Measurements from ENCODE around the gene ETF1. TPM values are rescaled to one million over a fixed set of nuclear protein-coding genes. Genes with fewer than 3 reads are reported as not detected.
A peak's percentile ranks its signal among the peaks of the same experiment; 100 is the strongest.

Gene ETF1
- total RNA-seq, 2 donors from 2014 or later = 67.6 to 115 TPM

DNA sequence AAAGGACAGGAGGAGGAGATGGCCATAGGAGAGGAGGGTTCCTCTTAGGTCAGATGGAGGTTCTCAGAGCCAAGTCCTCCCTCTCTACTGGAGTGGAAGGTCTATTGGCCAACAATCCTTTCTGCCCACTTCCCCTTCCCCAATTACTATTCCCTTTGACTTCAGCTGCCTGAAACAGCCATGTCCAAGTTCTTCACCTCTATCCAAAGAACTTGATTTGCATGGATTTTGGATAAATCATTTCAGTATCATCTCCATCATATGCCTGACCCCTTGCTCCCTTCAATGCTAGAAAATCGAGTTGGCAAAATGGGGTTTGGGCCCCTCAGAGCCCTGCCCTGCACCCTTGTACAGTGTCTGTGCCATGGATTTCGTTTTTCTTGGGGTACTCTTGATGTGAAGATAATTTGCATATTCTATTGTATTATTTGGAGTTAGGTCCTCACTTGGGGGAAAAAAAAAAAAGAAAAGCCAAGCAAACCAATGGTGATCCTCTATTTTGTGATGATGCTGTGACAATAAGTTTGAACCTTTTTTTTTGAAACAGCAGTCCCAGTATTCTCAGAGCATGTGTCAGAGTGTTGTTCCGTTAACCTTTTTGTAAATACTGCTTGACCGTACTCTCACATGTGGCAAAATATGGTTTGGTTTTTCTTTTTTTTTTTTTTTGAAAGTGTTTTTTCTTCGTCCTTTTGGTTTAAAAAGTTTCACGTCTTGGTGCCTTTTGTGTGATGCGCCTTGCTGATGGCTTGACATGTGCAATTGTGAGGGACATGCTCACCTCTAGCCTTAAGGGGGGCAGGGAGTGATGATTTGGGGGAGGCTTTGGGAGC, 74.7 kb downstream of the ETF1 start:
- Histone ChIP-seq H3K4me3 (peak overlapping the region; percentile 84), H3K4me1 (ENCODE audit: control insufficient read depth in 1 of 2, low read depth in 2 of 2) (peaks cover 9 to 32% of the 10 kb centered on the region in 2 donors), H3K27ac (no peak overlapping the region), H3K9me3 (no peaks in the 10 kb centered on the region), H3K36me3 (peaks cover 8% of the 10 kb centered on the region), H3K27me3 (replicated peaks; ENCODE audit: insufficient read depth) (no peaks in the 10 kb centered on the region)
- DNase-seq (ENCODE audit: low spot score) = no peak
- no peak for ATAC-seq (ENCODE audit: insufficient number of reproducible peaks, low FRiP score, low read depth)
- TF ChIP-seq CTCF (IDR thresholded peaks at IDR 0.05) = no peak

DNA sequence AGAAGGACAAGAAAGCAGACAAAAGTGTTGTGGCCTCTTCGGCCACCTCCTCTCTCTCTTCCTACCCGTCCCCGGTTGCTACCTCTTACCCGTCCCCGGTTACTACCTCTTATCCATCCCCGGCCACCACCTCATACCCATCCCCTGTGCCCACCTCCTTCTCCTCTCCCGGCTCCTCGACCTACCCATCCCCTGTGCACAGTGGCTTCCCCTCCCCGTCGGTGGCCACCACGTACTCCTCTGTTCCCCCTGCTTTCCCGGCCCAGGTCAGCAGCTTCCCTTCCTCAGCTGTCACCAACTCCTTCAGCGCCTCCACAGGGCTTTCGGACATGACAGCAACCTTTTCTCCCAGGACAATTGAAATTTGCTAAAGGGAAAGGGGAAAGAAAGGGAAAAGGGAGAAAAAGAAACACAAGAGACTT, 75.3 kb downstream of the ETF1 start:
- TF ChIP-seq CTCF (IDR thresholded peaks at IDR 0.05) = no peak
- Histone ChIP-seq H3K9me3 (no peaks in the 10 kb centered on the region), H3K36me3 (peaks cover 8% of the 10 kb centered on the region), H3K4me1 (ENCODE audit: control insufficient read depth in 1 of 2, low read depth in 2 of 2) (peaks cover 12 to 36% of the 10 kb centered on the region in 2 donors), H3K27ac (no peak overlapping the region), H3K4me3 (peak overlapping the region; percentile 84), H3K27me3 (replicated peaks; ENCODE audit: insufficient read depth) (no peaks in the 10 kb centered on the region)
- ATAC-seq (ENCODE audit: insufficient number of reproducible peaks, low FRiP score, low read depth) (no peak), DNase-seq (ENCODE audit: low spot score) (no peak)

DNA sequence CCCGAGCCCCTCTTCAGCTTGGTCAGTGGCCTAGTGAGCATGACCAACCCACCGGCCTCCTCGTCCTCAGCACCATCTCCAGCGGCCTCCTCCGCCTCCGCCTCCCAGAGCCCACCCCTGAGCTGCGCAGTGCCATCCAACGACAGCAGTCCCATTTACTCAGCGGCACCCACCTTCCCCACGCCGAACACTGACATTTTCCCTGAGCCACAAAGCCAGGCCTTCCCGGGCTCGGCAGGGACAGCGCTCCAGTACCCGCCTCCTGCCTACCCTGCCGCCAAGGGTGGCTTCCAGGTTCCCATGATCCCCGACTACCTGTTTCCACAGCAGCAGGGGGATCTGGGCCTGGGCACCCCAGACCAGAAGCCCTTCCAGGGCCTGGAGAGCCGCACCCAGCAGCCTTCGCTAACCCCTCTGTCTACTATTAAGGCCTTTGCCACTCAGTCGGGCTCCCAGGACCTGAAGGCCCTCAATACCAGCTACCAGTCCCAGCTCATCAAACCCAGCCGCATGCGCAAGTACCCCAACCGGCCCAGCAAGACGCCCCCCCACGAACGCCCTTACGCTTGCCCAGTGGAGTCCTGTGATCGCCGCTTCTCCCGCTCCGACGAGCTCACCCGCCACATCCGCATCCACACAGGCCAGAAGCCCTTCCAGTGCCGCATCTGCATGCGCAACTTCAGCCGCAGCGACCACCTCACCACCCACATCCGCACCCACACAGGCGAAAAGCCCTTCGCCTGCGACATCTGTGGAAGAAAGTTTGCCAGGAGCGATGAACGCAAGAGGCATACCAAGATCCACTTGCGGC, 75.9 kb downstream of the ETF1 start:
- TF ChIP-seq CTCF (IDR thresholded peaks at IDR 0.05) = no peak
- DNase-seq (ENCODE audit: low spot score) = no peak
- H3K27ac ChIP-seq = no peak overlapping the region
- no peaks in the 10 kb centered on the region for H3K9me3 ChIP-seq
- ATAC-seq (ENCODE audit: insufficient number of reproducible peaks, low FRiP score, low read depth) = no peak
- no peaks in the 10 kb centered on the region for H3K27me3 ChIP-seq (replicated peaks; ENCODE audit: insufficient read depth)
- peak overlapping the region; percentile 84 for H3K4me3 ChIP-seq
- peaks cover 12 to 36% of the 10 kb centered on the region in 2 donors for H3K4me1 ChIP-seq (ENCODE audit: control insufficient read depth in 1 of 2, low read depth in 2 of 2)
- H3K36me3 ChIP-seq = peaks cover 8% of the 10 kb centered on the region

- Histone ChIP-seq H3K4me3 (peak overlapping the region; percentile 84), H3K9me3 (no peaks in the 10 kb centered on the region), H3K4me1 (ENCODE audit: control insufficient read depth in 1 of 2, low read depth in 2 of 2) (peaks cover 12 to 41% of the 10 kb centered on the region in 2 donors), H3K27me3 (replicated peaks; ENCODE audit: insufficient read depth) (no peaks in the 10 kb centered on the region), H3K27ac (peak overlapping the region; percentile 28 to 51), H3K36me3 (peaks cover 8% of the 10 kb centered on the region)
- DNase-seq (ENCODE audit: low spot score) (no peak), ATAC-seq (ENCODE audit: insufficient number of reproducible peaks, low FRiP score, low read depth) (no peak)
- no peak for TF ChIP-seq CTCF (IDR thresholded peaks at IDR 0.05)
Observed at GRCh38 chr5:138466125-138466899, 76.7 kb downstream of the ETF1 start.

Data from thoracic aorta (tissue), 2 donors.